T-cell (primary cell): ENCODE results near the gene RNGTT. TPM values are rescaled to one million over a fixed set of nuclear protein-coding genes. Genes with fewer than 3 reads are reported as not detected.
"Not testable (repeated sequence)": the region's sequence is repeated elsewhere in the genome, so short reads cannot be mapped to it uniquely, and the experiment has no call there.

Experiments used
- ATAC-seq, 4 experiments: fragments of 200-7000 bp in 3 of 4; fragments of 150-1000 bp in 1 of 4; cut with Tn5 transposase; replicated peaks in 1 of 4; 1 replicate in 3 of 4; 2 replicates in 1 of 4; pipeline ENCODE4 v1.10.0; 2021; ENCODE audit warnings: moderate library complexity in 3 of 4, mild to moderate bottlenecking in 2 of 4, moderate number of reproducible peaks in 1 of 4
- CTCF ChIA-PET, 2 donors: fragments of 300-600 bp; sonication (Branson Sonifier 250); formaldehyde crosslinking; loops; one replicate each; lab custom pipeline; 2022; ENCODE audit warnings: antibody characterized with exemption in 2 of 2; lab: Charles Lee
- POLR2A ChIA-PET, 2 donors: fragments of 300-600 bp; sonication (Branson Sonifier 250); formaldehyde crosslinking; loops; one replicate each; lab custom pipeline; 2022; ENCODE audit warnings: antibody characterized with exemption in 2 of 2; lab: Charles Lee
- DNase-seq, 35 experiments: peaks; one replicate each; pipeline versions ENCODE4 v3.0.0 to v3.0.0-alpha.2; 2013 to 2023
- H3K27ac ChIP-seq: one replicate; pipeline ENCODE4 v1.5.1; 2013; ENCODE audit warnings: low read length
- H3K27me3 ChIP-seq, 2 experiments: replicated peaks in 1 of 2; 1 replicate in 1 of 2; 2 replicates in 1 of 2; pipeline versions ENCODE4 v1.6.1 to v1.7.0; 2013; ENCODE audit warnings: low read length in 1 of 2, mixed read lengths in 1 of 2; ENCODE audit not compliant: control insufficient read depth in 2 of 2, insufficient read depth in 2 of 2; ENCODE audit errors: extremely low read depth in 1 of 2
- H3K36me3 ChIP-seq, 2 donors: 1 replicate in 1 of 2; 2 replicates in 1 of 2; pipeline versions ENCODE4 v1.6.1 to v1.7.0; 2013; ENCODE audit warnings: low read length in 1 of 2; ENCODE audit not compliant: control insufficient read depth in 2 of 2, insufficient read depth in 1 of 2; ENCODE audit errors: extremely low read depth in 1 of 2
- H3K4me1 ChIP-seq, 2 experiments: 1 replicate in 1 of 2; 2 replicates in 1 of 2; pipeline versions ENCODE4 v1.6.1 to v1.7.0; 2013; ENCODE audit warnings: low read length in 2 of 2, mixed read lengths in 1 of 2; ENCODE audit not compliant: insufficient read depth in 2 of 2, control insufficient read depth in 1 of 2; ENCODE audit errors: extremely low read depth in 1 of 2
- H3K4me3 ChIP-seq, 2 donors: 1 replicate in 1 of 2; 2 replicates in 1 of 2; pipeline versions ENCODE4 v1.5.1 to v1.7.0; 2013; ENCODE audit warnings: mild to moderate bottlenecking in 2 of 2, low read length in 1 of 2, moderate library complexity in 1 of 2; ENCODE audit not compliant: control insufficient read depth in 1 of 2; ENCODE audit errors: extremely low read depth in 1 of 2
- H3K9me3 ChIP-seq: 2 replicates; pipeline ENCODE4 v1.7.0; 2013
- H3K27ac Mint-ChIP-seq, 2 donors: one replicate each; pipeline ENCODE4 v1.8.0; 2020 to 2021; ENCODE audit warnings: mild to moderate bottlenecking in 2 of 2, mixed read lengths in 2 of 2
- H3K27me3 Mint-ChIP-seq, 2 donors: one replicate each; pipeline ENCODE4 v1.8.0; 2021 to 2022; ENCODE audit warnings: mixed read lengths in 2 of 2
- H3K36me3 Mint-ChIP-seq: one replicate; pipeline ENCODE4 v1.8.0; 2021; ENCODE audit warnings: mixed read lengths
- H3K4me1 Mint-ChIP-seq, 3 donors: one replicate each; pipeline ENCODE4 v1.8.0; 2020 to 2022; ENCODE audit warnings: mixed read lengths in 3 of 3, mild to moderate bottlenecking in 1 of 3
- H3K4me3 Mint-ChIP-seq, 3 donors: one replicate each; pipeline ENCODE4 v1.8.0; 2020 to 2022; ENCODE audit warnings: mild to moderate bottlenecking in 3 of 3, mixed read lengths in 3 of 3, moderate library complexity in 3 of 3
- H3K9me3 Mint-ChIP-seq, 3 donors: one replicate each; pipeline ENCODE4 v1.8.0; 2020 to 2022; ENCODE audit warnings: mixed read lengths in 3 of 3
- WGBS: methylation state at CpG from one replicate; pipeline ENCODE4 v1.1.5; 2013; ENCODE audit warnings: missing lambda C conversion rate; ENCODE audit not compliant: insufficient coverage; 5-methylcytosine and 5-hydroxymethylcytosine counted together
- total RNA-seq, 35 experiments: library from RNA in 6 of 35; stranded (reverse) in 6 of 35; fragments of 120-200 nt in 1 of 35; gene quantifications; one replicate each; pipeline versions ENCODE4 v1.2.1 to v1.2.4 and lab custom pipeline; 2013 to 2026

RNGTT gene
- total RNA-seq, 5 donors from 2014 or later (not counting 1 experiment from before 2014, with no cell fraction given): 16.6 to 22.2 (median 17.5) TPM

DNA sequence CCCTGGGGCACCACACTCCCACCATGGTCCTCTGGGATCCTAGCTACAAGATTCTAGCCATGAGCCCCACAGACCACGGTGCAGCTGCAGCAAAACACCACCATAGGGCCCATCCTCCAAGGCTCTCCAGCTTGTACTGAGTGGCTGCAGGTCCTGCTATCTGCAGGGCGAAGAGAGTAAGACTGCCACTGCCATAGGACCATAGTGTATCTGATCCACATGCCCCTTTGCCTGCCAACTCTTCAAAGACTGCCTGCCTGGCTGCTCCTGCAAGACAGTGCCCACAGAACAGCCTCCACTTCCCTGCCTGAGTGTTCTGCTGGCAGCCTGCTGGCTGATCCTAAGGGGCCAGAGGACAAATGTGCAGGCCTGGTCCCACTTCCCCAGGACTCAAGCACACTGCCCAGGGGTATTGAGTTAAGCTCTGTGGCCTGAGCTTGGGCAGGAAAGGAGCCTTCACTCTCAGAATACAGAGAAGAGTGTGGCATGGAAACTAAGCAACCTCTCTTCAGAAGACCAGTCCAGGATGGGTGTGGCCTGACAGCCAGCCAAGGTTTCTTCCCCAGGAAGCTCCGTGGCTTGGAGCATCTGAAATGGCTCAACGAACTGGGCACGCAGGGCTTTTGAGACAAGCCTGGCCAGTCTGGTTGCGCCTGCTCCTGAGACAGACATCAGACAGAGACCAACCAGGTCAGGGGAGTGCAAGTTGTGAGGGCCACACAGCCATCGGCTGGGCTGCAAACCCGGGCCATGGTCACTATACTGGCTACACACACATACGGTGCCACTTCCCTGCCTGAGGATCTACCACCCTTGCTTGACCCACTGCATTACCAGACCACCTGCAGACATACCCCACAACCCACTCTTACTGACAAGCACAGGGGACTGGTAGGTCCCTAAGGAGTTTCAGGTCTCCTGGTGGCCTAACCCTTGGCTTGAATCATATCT, 54.5 kb downstream of the RNGTT start:
- peaks cover 57 to 72% (median 57%) of the 10 kb centered on the region in 3 donors for H3K4me1 Mint-ChIP-seq
- no peak overlapping the region for H3K4me3 Mint-ChIP-seq
- ChIA-PET CTCF (no interaction called here), POLR2A (interaction anchor here in 1 of 2 donors (0.6 kb wide), 1 partner anchor 172 kb away, joined by 5 read pairs; the partner anchor contains the start of gene PNRC1)
- H3K36me3 Mint-ChIP-seq: peaks cover 42% of the 10 kb centered on the region
- Histone ChIP-seq H3K4me1 (peaks cover 0 to 14% of the 10 kb centered on the region in 2 experiments), H3K27me3 (no peaks in the 10 kb centered on the region), H3K9me3 (no peaks in the 10 kb centered on the region), H3K27ac (no peak overlapping the region), H3K36me3 (peaks cover 3 to 12% of the 10 kb centered on the region in 2 donors), H3K4me3 (no peak overlapping the region)
- ATAC-seq (no peak), DNase-seq (no peak)
- no peaks in the 10 kb centered on the region for H3K27me3 Mint-ChIP-seq
- peak overlapping the region in 1 of 2 donors; percentile 17 for H3K27ac Mint-ChIP-seq
- H3K9me3 Mint-ChIP-seq: no peaks in the 10 kb centered on the region
- WGBS: 91% methylated on average over 9 of the region's 9 CpGs

DNA sequence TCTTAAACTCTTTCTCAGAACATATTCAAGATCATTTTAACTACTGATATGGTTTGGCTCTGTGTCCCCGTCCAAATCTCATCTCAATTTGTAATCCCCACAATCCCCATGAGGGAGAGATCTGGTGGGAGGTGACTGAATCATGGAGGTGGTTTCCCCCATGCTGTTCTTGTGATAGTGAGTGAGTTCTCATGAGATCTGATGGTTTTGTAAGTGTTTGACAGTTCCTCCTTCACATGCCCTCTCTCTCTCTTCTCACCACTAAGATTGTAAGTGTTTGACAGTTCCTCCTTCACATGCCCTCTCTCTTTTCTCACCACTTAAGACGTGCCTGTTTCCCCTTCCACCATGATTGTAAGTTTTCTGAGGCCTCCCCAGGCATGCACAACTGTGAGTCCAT, 56.3 kb downstream of the RNGTT start:
- not testable (repeated sequence) for ATAC-seq, H3K27me3 ChIP-seq, DNase-seq, H3K9me3 Mint-ChIP-seq, H3K4me3 ChIP-seq, H3K27me3 Mint-ChIP-seq, H3K4me3 Mint-ChIP-seq, H3K27ac ChIP-seq, H3K9me3 ChIP-seq
- ChIA-PET POLR2A (interaction anchor here in 1 of 2 donors (0.6 kb wide), 1 partner anchor 24 kb away, joined by 7 read pairs; no protein-coding TSS in a partner anchor), CTCF (interaction anchor here (0.6 to 0.7 kb wide), 2 partner anchors 687 to 1074 kb away, joined by 3 to 5 read pairs; no protein-coding TSS in a partner anchor)
- no CpG with 5 or more reads among the region's 2 CpGs for WGBS
- Mint-ChIP-seq H3K36me3 (peaks cover 42% of the 10 kb centered on the region), H3K4me1 (peaks cover 41 to 55% (median 42%) of the 10 kb centered on the region in 3 donors), H3K27ac (peak overlapping the region in 1 of 2 donors; percentile 75)
- Histone ChIP-seq H3K36me3 (peaks cover 3 to 21% of the 10 kb centered on the region in 2 donors), H3K4me1 (peaks cover 0 to 14% of the 10 kb centered on the region in 2 experiments)

DNA sequence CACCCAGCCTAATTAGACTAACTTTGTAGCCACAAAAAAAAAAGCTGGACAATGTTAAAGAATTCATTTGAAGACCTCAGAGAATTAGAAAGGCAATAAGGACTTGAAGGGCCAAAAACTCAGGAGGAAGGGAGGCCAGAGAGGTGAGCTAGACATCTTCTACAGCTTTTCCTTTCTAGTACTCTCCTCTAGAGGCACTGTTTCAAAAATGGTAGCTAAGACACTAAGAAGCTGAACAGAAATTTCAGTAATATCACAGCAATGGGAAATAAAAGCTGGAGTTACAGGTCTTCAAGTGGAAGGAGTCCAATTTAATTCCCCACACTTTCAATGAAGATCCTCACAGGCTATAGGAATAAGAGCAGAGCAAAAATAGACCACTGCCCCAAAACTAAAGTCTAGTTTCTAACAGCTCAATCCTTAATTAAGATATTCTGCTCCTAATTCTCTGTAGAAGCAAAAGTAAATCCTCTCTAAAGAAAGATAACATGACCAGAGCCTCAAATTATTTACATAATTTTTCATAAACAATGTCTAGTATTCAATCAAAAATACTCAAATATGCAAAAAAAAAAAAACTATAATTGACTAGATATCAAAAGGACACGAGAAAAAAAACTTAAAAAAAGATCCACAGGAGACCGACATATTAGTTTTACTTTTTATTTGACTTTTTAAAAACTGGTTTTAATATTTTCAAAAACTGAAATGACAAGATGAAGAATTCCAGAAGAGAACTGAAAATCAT, 63.7 kb downstream of the RNGTT start:
- Mint-ChIP-seq H3K4me1 (peaks cover 0 to 2% (median 0%) of the 10 kb centered on the region in 3 donors), H3K27me3 (no peaks in the 10 kb centered on the region), H3K36me3 (peaks cover 28% of the 10 kb centered on the region), H3K27ac (no peak overlapping the region), H3K4me3 (no peak overlapping the region), H3K9me3 (no peaks in the 10 kb centered on the region)
- Histone ChIP-seq H3K27me3 (no peaks in the 10 kb centered on the region), H3K9me3 (no peaks in the 10 kb centered on the region), H3K36me3 (peaks cover 3 to 31% of the 10 kb centered on the region in 2 donors), H3K4me1 (no peaks in the 10 kb centered on the region), H3K27ac (no peak overlapping the region), H3K4me3 (no peak overlapping the region)
- CTCF ChIA-PET: interaction anchor here (0.5 to 1.1 kb wide), 6 partner anchors 10 to 1506 kb away, joined by 3 to 5 read pairs (median 4); no protein-coding TSS in a partner anchor
- DNase-seq: no peak
- POLR2A ChIA-PET: no interaction called here
- WGBS: no CpG with 5 or more reads among the region's 2 CpGs
- no peak for ATAC-seq

GRCh38 chr6:88895911-88896310, 67.5 kb downstream of the RNGTT start:
- Histone ChIP-seq H3K27me3 (no peaks in the 10 kb centered on the region), H3K9me3 (no peaks in the 10 kb centered on the region), H3K27ac (no peak overlapping the region), H3K4me3 (no peak overlapping the region), H3K36me3 (peaks cover 0 to 16% of the 10 kb centered on the region in 2 donors), H3K4me1 (no peaks in the 10 kb centered on the region)
- Mint-ChIP-seq H3K27ac (no peak overlapping the region), H3K9me3 (no peaks in the 10 kb centered on the region), H3K36me3 (peaks cover 9% of the 10 kb centered on the region), H3K4me3 (no peak overlapping the region), H3K4me1 (no peaks in the 10 kb centered on the region), H3K27me3 (no peaks in the 10 kb centered on the region)
- 95% methylated on average over 2 of the region's 2 CpGs for WGBS
- DNase-seq (no peak), ATAC-seq (no peak)
- POLR2A ChIA-PET: no interaction called here
- CTCF ChIA-PET: no interaction called here

- Mint-ChIP-seq H3K27ac (peak overlapping the region in 1 of 2 donors; percentile 40), H3K36me3 (peaks cover 23% of the 10 kb centered on the region), H3K9me3 (no peaks in the 10 kb centered on the region), H3K4me3 (no peak overlapping the region), H3K4me1 (no peaks in the 10 kb centered on the region), H3K27me3 (no peaks in the 10 kb centered on the region)
- Histone ChIP-seq H3K4me1 (no peaks in the 10 kb centered on the region), H3K36me3 (peaks cover 2 to 25% of the 10 kb centered on the region in 2 donors), H3K27ac (no peak overlapping the region), H3K4me3 (no peak overlapping the region), H3K27me3 (no peaks in the 10 kb centered on the region), H3K9me3 (no peaks in the 10 kb centered on the region)
- ATAC-seq: no peak
- POLR2A ChIA-PET: no interaction called here
- 100% methylated on average over 1 of the region's 5 CpGs for WGBS
- DNase-seq: no peak
- CTCF ChIA-PET: interaction anchor here in 1 of 2 donors (0.5 kb wide), 1 partner anchor 685 kb away, joined by 3 read pairs; no protein-coding TSS in a partner anchor
These were observed 72.3 kb downstream of the RNGTT start for GRCh38 chr6:88890860-88891845.
